RCC 7860 (cell line): ENCODE results near the gene SDC3.

ENCODE experiments used
- DNase-seq: peaks from one replicate; pipeline ENCODE4 v3.0.0-alpha.2; 2015; ENCODE audit warnings: low spot score
- FAIRE-seq: peaks from 2 replicates; lab custom pipeline; 2012; peaks lifted over from hg19 to GRCh38; lab: Jason Lieb, UNC

SDC3 gene

GRCh38 chr1:30893776-30894507, 14.6 kb downstream of the SDC3 start:
- FAIRE-seq = no peak
- DNase-seq = no peak

GRCh38 chr1:30892671-30893073, 15.9 kb downstream of the SDC3 start:
- no peak for FAIRE-seq
- DNase-seq = peak; percentile 16

DNA sequence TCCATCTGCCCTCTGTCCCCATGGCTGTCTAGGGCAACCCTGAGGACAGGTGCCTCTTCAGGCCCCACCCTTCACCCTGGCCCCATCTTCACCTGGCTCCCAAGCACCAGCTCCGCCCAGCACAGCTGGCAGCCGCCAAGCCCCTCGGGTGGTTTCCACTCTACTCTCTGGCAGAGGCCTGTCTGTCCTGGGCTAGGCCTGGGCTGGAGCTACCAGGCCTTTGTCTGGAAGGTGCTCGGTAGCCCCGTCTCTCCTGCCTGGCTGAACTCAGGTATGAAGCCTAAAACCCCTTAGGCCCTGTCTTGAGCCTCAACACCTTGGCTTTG, 17.4 kb downstream of the SDC3 start:
- DNase-seq = no peak
- FAIRE-seq = no peak

GRCh38 chr1:30890502-30891226, 17.9 kb downstream of the SDC3 start:
- no peak for DNase-seq
- FAIRE-seq = no peak

- FAIRE-seq = no peak
- DNase-seq = no peak
These were observed 19.0 kb downstream of the SDC3 start for GRCh38 chr1:30889511-30889910.

- DNase-seq (no peak), FAIRE-seq (no peak)
These were observed 19.6 kb downstream of the SDC3 start for GRCh38 chr1:30888975-30889374.

GRCh38 chr1:30888391-30888790, 20.2 kb downstream of the SDC3 start:
- FAIRE-seq = no peak
- DNase-seq = no peak

DNA sequence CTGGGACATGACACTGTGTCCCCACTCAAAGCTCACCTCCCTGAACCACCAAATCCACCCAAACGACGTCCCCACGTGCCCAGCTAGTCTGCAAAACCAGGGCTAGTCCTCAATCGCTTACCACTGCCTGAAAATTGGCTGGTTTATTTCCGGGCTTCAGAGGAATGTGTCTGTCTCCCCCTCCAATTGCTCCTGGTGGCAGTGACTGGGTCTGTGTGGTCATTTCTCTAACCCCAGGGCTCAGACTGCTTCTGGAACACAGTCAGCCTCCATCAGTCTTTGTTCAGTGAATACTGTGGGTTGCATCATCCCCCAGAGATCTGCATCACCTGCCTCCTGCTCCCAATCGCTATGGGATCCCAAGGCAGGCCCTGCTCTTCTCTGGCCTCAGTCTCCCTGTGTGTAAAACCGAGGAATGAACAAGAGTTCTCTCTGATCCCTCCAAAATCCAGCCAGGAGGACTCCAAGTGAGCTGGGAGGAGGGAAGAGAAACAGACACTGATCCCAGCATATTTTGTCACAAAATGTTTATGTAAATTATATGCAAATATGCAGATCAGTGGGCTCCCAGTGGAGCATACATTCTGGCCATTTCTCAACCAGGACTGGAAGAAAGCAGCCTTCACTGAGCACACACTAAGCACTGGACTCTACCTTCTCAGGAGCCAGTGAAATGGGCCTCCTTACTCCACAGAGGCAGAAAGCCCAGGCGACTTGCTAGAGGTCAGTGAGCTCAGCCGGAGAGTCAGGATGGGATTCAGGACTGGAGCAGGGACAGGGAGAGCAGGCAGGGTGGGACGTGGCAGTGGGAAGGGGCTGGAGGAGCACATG, 20.9 kb downstream of the SDC3 start:
- FAIRE-seq = no peak
- no peak for DNase-seq

DNA sequence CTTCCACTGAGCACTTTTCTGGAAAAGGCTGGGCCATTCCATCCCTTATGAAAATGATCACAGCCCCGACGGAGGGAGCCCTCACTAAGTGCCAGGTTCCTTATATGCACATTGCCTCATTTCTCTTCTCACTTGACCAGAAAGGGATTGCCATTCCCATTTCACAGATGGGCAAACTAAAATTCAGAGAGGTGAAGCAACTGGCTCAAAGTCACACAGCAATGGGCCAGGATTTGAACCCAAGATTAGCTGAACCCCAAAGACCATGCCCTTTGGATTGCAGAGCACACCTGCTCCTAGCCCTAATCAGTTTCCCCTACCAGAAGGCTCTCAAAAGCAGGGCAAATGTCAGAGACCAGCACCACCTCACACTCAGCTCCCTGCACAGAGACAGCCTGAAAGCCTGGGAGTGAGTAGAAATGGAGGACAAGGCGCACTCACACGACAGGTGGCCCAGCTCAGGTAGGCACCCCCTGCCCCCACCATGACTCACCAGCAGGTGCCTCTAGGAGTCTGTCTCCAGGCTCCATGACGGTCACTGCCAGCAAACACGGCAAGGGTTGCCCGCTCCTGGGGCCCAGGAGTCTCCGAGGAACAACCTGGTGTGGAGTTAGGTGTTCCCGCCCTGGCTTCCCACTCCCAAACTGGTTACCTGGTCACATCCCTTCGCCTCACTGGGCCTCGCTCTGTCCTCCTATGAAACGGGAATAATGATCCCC, 21.7 kb downstream of the SDC3 start:
- no peak for FAIRE-seq
- no peak for DNase-seq

GRCh38 chr1:30885570-30886522, 22.7 kb downstream of the SDC3 start:
- FAIRE-seq = no peak

GRCh38 chr1:30884723-30885122, 23.8 kb downstream of the SDC3 start:
- no peak for FAIRE-seq
- no peak for DNase-seq

More at GRCh38 chr1:30885570-30886522, 22.7 kb downstream of the SDC3 start:
- no peak for DNase-seq

DNA sequence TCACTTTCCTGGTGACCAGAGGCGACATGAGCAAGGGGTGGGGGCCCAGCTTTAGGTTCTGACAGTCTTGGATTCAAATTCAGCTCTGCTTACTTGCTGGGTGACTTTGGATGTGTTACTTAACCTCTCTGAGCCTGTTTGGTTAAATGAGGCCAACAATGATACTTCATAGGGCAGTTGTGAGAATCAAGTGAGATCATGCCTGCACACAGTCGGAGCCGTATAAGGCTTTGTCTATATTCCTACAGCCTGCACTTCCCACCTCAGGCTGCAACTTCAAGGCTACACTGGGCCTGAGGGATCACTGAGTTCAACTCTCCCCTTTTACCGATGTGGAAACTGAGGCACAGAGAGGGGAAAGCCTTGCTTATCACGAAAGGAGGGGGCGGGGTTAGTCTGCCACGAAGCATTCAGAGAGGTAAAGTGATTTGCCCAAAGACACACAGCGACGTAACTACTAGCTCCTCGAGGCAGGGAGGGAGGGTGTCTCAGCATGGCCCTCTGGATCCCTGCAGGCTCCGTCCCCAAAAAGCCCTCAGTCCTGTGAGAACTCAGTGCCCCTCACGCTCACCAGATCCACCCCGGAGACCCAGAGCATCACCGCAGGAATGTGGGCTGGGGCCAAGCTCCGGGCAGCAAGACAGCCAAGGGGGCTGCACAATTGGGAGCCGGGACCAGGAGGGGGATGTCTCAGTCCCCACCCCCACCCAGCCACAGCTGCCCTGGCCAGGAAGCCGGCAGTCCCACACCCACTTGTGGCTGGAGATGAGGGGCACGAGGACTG, 25.0 kb downstream of the SDC3 start:
- no peak for DNase-seq
- FAIRE-seq = no peak

- DNase-seq (no peak), FAIRE-seq (no peak)
These were observed 25.7 kb downstream of the SDC3 start for GRCh38 chr1:30882678-30883388.

DNA sequence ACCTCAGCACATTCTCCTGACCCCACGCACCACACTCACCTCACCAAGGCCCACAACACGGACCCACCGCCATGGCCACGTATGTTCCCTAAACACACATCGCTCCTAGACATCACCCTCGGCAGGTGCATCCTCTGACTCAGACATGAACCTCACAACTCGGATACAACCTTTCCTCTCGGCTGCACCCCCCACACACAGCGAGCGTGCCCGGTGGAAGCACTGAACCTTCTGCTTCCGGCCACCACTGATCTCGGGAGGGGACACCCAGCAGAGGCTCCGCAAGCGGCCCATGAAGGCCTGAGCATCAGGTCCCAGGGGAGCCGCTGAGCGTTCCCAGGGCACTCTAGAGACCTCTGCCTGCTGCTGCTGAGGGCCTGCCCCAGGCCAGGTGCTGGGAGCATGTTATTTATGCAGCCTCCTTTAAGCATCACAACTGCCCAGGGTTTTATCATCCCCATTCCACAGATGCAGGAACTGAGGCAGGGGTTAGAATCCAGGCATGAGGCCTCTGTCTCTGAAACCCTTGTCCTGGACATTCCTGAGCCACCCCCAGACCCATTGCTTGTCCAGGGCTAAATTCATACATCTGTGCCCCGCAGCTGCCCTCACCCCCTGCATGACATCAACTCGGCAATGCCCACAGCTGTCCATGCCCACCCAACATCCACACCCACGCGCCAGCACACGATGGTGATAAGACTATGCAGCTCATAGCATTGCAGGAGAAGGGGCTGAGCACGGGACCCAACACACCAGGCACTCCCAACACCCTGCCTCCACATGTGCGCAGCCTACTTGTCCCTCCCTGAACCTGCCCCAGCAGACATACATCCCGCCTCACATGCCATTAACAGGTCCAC, 27.0 kb downstream of the SDC3 start:
- DNase-seq (no peak), FAIRE-seq (no peak)

DNA sequence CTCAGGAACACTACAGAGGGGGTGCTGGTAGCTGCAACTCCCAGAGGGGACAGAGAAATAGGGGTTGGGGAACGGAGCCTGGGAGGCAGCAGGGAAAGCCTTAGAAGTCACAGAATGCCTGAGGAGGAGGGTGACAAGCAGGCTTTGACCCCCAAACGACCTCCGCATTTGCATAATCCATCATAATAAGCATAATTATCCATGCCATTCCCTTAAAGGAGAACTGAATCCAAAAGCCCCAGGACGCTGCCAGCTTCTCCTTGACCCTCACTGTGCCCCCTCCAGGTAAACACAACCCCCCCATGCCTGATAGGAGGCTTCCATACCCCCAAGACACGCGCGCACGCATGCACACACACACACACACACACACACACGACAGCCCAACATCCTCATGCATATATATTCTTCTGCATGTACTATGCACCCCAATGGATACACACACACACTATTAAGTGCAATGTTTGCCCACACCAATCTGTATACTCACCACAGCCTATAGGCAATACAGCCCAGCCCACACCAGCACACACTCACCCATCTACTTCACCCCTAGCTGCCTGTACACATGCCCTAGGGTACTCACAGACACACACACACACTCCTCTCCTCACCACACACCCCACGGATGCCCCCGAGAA, 27.8 kb downstream of the SDC3 start:
- DNase-seq (no peak), FAIRE-seq (no peak)

DNA sequence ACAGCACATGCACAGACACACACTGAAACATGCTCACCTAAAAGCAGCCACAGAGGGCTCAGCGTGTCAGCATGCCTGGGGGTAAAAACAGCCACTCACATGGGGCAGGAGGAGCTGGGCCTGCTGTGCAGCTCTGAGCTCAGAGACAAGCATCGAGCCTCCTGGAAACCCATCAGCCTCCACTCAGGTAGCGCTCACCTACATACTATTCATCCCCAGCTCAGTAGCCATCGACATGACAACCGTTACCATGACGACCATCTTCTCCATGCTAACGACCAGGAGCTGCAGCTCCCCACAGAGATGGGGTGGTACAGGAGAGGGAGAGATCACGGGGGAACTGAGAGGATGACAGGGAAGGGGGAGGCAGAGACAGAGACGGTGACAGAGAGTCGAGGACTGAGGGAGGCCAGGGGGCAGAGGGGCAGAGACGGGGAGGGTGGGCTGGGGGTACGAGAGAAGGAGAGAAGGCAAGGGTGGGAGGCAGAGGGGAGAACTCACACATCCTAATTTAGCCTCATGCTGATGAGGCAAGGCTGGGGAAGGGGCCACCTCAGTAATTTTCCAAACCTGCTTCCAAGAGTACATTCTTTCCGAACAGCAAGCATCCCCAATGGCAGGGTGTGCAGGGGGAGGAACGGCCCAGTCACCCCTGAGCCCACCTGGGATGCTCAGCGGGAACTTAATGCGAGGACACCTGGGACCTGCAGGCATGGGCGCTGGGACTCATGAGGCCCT, 28.4 kb downstream of the SDC3 start:
- FAIRE-seq (no peak), DNase-seq (no peak)
